H1 (cell line): ENCODE data around the gene FAAP100.

Experiments
- EZH2 ChIP-seq: fragments of 200-600 bp; sonication (generic); IDR thresholded peaks from 2 replicates; pipeline ENCODE4 v1.7.1; 2012; ENCODE audit warnings: low read depth, mild to moderate bottlenecking, moderate library complexity, low read length, inconsistent platforms; ENCODE audit not compliant: severe bottlenecking
- MAFK ChIP-seq: IDR thresholded peaks from 2 replicates; pipeline ENCODE4 v1.6.1; 2012; ENCODE audit warnings: low read depth, mild to moderate bottlenecking, improper control_type of control experiment, low read length
- POLR2A ChIP-seq, 2 experiments: IDR thresholded peaks; 1 replicate in 1 of 2; 2 replicates in 1 of 2; pipeline ENCODE4 v1.6.1; 2011; ENCODE audit warnings: low read depth in 2 of 2, low read length in 2 of 2, mild to moderate bottlenecking in 2 of 2; ENCODE audit errors: control extremely low read depth in 1 of 2
- RBBP5 ChIP-seq: IDR thresholded peaks from 2 replicates; pipeline ENCODE4 v1.7.1; 2012; ENCODE audit warnings: low read depth, mild to moderate bottlenecking, inconsistent platforms, low read length, moderate library complexity, borderline replicate concordance
- SIN3A ChIP-seq, 2 experiments: IDR thresholded peaks in 1 of 2; conservative IDR thresholded peaks in 1 of 2; 2 replicates each; pipeline ENCODE4 v1.6.1; 2011 to 2012; ENCODE audit warnings: low read length in 2 of 2, improper control_type of control experiment in 1 of 2, low read depth in 1 of 2, mild to moderate bottlenecking in 1 of 2
- TAF1 ChIP-seq: IDR thresholded peaks from 2 replicates; pipeline ENCODE4 v1.6.1; 2011; ENCODE audit warnings: mild to moderate bottlenecking, low read depth, low read length
- TCF12 ChIP-seq: IDR thresholded peaks from 2 replicates; pipeline ENCODE4 v1.6.1; 2011; ENCODE audit warnings: low read depth, mild to moderate bottlenecking, low read length
- ZNF274 ChIP-seq: IDR thresholded peaks from 2 replicates; pipeline ENCODE4 v1.7.0; 2012; ENCODE audit warnings: low read length, borderline replicate concordance; ENCODE audit errors: extremely low read depth
- TF ChIP-seq, protein P1 (sequence below), 3 experiments: IDR thresholded peaks; 1 replicate in 2 of 3; 2 replicates in 1 of 3; pipeline versions ENCODE4 v1.5.1 to v1.6.1; 2011; ENCODE audit warnings: low read length in 3 of 3, mild to moderate bottlenecking in 3 of 3, inconsistent platforms in 2 of 3, low read depth in 1 of 3, moderate library complexity in 1 of 3; ENCODE audit not compliant: insufficient read depth in 1 of 3; ENCODE audit errors: control extremely low read depth in 1 of 3

DNA sequence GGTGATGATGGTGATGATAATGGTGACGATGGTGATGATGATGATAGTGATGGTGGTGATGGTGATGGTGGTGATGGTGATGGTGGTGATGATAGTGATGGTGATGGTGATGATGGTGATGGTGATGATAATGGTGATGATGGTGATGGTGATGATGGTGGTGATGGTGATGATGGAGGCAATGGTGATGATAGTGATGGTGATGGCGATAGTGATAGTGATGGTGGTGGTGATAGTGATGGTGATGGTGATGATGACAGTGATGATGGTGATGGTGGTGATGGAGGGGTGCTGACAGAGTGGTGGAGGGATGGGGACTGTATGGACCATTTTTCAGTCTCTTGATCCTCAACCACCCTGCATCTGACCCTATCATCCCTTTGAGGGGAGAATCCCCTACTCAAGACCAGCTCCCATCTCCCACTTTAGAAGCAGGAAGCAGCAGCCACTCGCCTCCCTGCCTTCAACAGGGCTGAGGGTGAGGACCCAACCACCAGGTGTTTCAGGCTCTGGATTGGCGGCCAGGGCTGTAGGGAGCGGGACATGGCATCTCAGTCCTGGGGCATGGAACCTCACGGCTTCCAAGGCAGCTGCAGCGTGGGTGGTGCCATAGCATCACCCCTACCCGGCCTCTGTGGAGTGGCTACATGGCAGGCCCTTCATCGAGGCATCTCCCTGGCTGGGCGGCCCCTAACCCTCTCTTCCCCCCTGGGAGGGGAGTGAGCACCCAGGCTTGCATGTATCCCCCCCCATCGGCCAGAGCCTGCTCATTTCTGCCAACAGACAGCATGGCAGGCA, 19.5 kb downstream of the FAAP100 start:
- TF ChIP-seq TAF1 (no peak), SIN3A (conservative IDR thresholded peaks at IDR 0.05 in 1 of 2, IDR thresholded peaks at IDR 0.05 in 1 of 2; ENCODE audit: low read depth in 1 of 2, low read length in 2 of 2) (no peak), RBBP5 (no peak), POLR2A (IDR thresholded peaks at IDR 0.05; ENCODE audit: control extremely low read depth in 1 of 2, low read depth in 2 of 2, low read length in 2 of 2) (no peak; a peak in 1 of 3 replicates), TCF12 (no peak), MAFK (no peak), EZH2 (no peak), ZNF274 (no peak)
- TF ChIP-seq, protein P1, sequence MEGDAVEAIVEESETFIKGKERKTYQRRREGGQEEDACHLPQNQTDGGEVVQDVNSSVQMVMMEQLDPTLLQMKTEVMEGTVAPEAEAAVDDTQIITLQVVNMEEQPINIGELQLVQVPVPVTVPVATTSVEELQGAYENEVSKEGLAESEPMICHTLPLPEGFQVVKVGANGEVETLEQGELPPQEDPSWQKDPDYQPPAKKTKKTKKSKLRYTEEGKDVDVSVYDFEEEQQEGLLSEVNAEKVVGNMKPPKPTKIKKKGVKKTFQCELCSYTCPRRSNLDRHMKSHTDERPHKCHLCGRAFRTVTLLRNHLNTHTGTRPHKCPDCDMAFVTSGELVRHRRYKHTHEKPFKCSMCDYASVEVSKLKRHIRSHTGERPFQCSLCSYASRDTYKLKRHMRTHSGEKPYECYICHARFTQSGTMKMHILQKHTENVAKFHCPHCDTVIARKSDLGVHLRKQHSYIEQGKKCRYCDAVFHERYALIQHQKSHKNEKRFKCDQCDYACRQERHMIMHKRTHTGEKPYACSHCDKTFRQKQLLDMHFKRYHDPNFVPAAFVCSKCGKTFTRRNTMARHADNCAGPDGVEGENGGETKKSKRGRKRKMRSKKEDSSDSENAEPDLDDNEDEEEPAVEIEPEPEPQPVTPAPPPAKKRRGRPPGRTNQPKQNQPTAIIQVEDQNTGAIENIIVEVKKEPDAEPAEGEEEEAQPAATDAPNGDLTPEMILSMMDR (IDR thresholded peaks at IDR 0.05; ENCODE audit: control extremely low read depth in 1 of 3, insufficient read depth in 1 of 3, low read depth in 1 of 3, low read length in 3 of 3): no peak
